22Rv1 (cell line): ENCODE measurements around the gene CSH1.

ENCODE experiments used
- H3K27ac ChIP-seq: fragments of 450-650 bp; 2 replicates; pipeline ENCODE4 v1.5.1; 2017
- ZFX ChIP-seq: fragments of 450-650 bp; IDR thresholded peaks from 2 replicates; pipeline ENCODE4 v1.6.1; 2017; ENCODE audit warnings: antibody characterized with exemption, borderline replicate concordance
- TF ChIP-seq, protein P1 (sequence below): fragments of 450-650 bp; IDR thresholded peaks from 2 replicates; pipeline ENCODE4 v1.5.1; 2017; ENCODE audit warnings: mild to moderate bottlenecking

CSH1 gene

DNA sequence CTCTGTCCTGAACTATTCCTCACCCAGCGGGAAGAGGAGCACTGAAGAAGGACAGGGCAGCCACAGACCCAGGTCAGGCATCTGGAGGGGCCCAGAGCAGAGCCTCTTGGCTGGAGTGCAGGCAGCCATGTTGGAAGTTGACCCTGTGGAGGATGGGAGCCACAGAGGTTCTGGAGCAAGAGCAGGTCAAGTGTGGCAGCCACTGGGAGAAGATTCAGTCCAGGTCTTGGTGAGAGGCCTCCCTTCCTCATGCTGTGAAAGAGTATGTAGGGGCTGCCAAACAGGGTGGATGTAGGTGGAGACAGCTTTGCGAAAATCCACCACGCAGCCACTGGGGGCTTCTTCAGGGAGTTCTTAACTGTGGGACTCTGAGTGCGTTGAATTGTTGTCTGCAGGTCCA, 36.3 kb upstream of the CSH1 start:
- no peak overlapping the region for H3K27ac ChIP-seq
- no peak for TF ChIP-seq ZFX
- TF ChIP-seq, protein P1, sequence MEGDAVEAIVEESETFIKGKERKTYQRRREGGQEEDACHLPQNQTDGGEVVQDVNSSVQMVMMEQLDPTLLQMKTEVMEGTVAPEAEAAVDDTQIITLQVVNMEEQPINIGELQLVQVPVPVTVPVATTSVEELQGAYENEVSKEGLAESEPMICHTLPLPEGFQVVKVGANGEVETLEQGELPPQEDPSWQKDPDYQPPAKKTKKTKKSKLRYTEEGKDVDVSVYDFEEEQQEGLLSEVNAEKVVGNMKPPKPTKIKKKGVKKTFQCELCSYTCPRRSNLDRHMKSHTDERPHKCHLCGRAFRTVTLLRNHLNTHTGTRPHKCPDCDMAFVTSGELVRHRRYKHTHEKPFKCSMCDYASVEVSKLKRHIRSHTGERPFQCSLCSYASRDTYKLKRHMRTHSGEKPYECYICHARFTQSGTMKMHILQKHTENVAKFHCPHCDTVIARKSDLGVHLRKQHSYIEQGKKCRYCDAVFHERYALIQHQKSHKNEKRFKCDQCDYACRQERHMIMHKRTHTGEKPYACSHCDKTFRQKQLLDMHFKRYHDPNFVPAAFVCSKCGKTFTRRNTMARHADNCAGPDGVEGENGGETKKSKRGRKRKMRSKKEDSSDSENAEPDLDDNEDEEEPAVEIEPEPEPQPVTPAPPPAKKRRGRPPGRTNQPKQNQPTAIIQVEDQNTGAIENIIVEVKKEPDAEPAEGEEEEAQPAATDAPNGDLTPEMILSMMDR = no peak

- TF ChIP-seq, protein P1 = no peak
- no peak for TF ChIP-seq ZFX
- H3K27ac ChIP-seq = no peak within 1 kb of the TSS
Observed at GRCh38 chr17:63931981-63932561, 35.7 kb upstream of the CSH1 start, which contains the start of gene CD79B. Gene CD79B, minus strand, starts transcription at chr17:63932331. Its CDS starts 70 bp downstream, at chr17:63932261.

- TF ChIP-seq ZFX = no peak
- TF ChIP-seq, protein P1 = no peak
- H3K27ac ChIP-seq = no peak overlapping the region
Observed at GRCh38 chr17:63930951-63931575, 34.7 kb upstream of the CSH1 start.

GRCh38 chr17:63929860-63930766, 33.7 kb upstream of the CSH1 start:
- TF ChIP-seq, protein P1 = no peak
- TF ChIP-seq ZFX = no peak
- no peak overlapping the region for H3K27ac ChIP-seq

- TF ChIP-seq, protein P1 = no peak
- no peak for TF ChIP-seq ZFX
- H3K27ac ChIP-seq = no peak overlapping the region
Observed at GRCh38 chr17:63928966-63929695, 32.8 kb upstream of the CSH1 start.

DNA sequence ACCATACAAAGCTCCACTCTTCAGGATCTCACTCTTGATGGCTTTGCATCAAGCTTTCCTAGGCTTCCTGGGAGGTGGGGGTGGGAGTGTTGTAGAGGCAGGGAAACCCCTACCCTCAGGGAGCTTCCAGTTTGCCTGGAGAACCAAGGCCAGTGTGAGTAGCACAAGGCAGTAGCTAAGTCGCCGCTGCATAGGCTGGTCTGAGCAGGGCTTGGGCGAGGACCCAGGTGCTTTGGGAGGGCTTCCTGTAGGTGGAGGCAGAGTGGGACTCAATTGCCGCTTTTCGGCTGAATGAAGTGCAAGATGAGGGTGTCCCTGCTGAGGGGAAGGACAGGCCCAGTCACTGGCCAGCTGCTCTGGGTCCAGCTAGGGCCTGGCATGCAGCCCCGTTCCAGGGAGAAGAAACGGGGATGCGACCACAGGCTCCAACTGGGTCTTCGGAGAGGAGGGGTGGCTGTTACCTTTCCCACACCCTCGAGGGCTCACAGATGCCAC, 31.8 kb upstream of the CSH1 start:
- no peak for TF ChIP-seq ZFX
- TF ChIP-seq, protein P1 = no peak
- no peak overlapping the region for H3K27ac ChIP-seq
